Natural killer cell treated with Interleukin-12 subunit alpha and Interleukin-12 subunit beta and Interleukin-15 and Interleukin-18, amount 100 ng/mL, for 72 hours (primary cell): ENCODE data around the gene PPP1R1B. TPM values are rescaled to one million over a fixed set of nuclear protein-coding genes. Genes with fewer than 3 reads are reported as not detected.
"Not testable (repeated sequence)": the region's sequence is repeated elsewhere in the genome, so short reads cannot be mapped to it uniquely, and the experiment has no call there.

Source experiments
- ATAC-seq, 2 donors: fragments of 150-1000 bp; cut with Tn5 transposase in 1 of 2; sonication (Bioruptor Pico), chemical (Tn5 transposase) in 1 of 2; 2 replicates each; pipeline ENCODE4 v1.10.0; 2021
- DNase-seq: peaks from one replicate; pipeline ENCODE4 v3.0.0; 2022; ENCODE audit warnings: low spot score
- H3K27ac Mint-ChIP-seq, 2 donors: 1 replicate in 1 of 2; 2 replicates in 1 of 2; pipeline ENCODE4 v1.8.0; 2022; ENCODE audit warnings: mixed read lengths in 2 of 2, mild to moderate bottlenecking in 1 of 2, moderate library complexity in 1 of 2
- H3K27me3 Mint-ChIP-seq, 2 donors: 1 replicate in 1 of 2; 2 replicates in 1 of 2; pipeline ENCODE4 v1.8.0; 2022; ENCODE audit warnings: mixed read lengths in 2 of 2
- H3K36me3 Mint-ChIP-seq: one replicate; pipeline ENCODE4 v1.8.0; 2022; ENCODE audit warnings: mixed read lengths
- H3K4me1 Mint-ChIP-seq, 2 donors: 1 replicate in 1 of 2; 2 replicates in 1 of 2; pipeline ENCODE4 v1.8.0; 2022; ENCODE audit warnings: low read depth in 2 of 2, mixed read lengths in 2 of 2, mild to moderate bottlenecking in 1 of 2
- H3K4me3 Mint-ChIP-seq: one replicate; pipeline ENCODE4 v1.8.0; 2022; ENCODE audit warnings: mixed read lengths
- H3K9me3 Mint-ChIP-seq: 2 replicates; pipeline ENCODE4 v1.8.0; 2022; ENCODE audit warnings: mixed read lengths
- total RNA-seq, 2 donors: library from RNA; stranded (reverse); gene quantifications; one replicate each; pipeline ENCODE4 v1.2.3, GENCODE V29; 2022

The PPP1R1B gene
- not detected for total RNA-seq

GRCh38 chr17:39626171-39627046, at the start of gene PPP1R1B:
PPP1R1B (plus strand) TSS chr17:39626952; CDS start chr17:39627393, 441 bp downstream.
- H3K36me3 Mint-ChIP-seq: no peaks in the 10 kb centered on the region
- ATAC-seq: no peak
- no peak for DNase-seq
- H3K9me3 Mint-ChIP-seq: no peaks in the 10 kb centered on the region
- peaks cover 30 to 31% of the 10 kb centered on the region in 2 donors for H3K27me3 Mint-ChIP-seq
- peak within 1 kb of the TSS; percentile 14 for H3K4me3 Mint-ChIP-seq
- H3K4me1 Mint-ChIP-seq: peaks cover 20 to 21% of the 10 kb centered on the region in 2 donors
- no peak within 1 kb of the TSS for H3K27ac Mint-ChIP-seq

- peaks cover 0 to 4% of the 10 kb centered on the region in 2 donors for H3K4me1 Mint-ChIP-seq
Measured at GRCh38 chr17:39578272-39578671, 48.5 kb upstream of the PPP1R1B start.

GRCh38 chr17:39579318-39580081, 47.3 kb upstream of the PPP1R1B start:
- Mint-ChIP-seq H3K9me3 (no peaks in the 10 kb centered on the region), H3K27ac (no peak overlapping the region), H3K36me3 (no peaks in the 10 kb centered on the region), H3K4me1 (no peaks in the 10 kb centered on the region), H3K4me3 (no peak overlapping the region), H3K27me3 (no peaks in the 10 kb centered on the region)
- DNase-seq (no peak), ATAC-seq (no peak)

More at GRCh38 chr17:39578272-39578671, 48.5 kb upstream of the PPP1R1B start:
- Mint-ChIP-seq H3K9me3 (no peaks in the 10 kb centered on the region), H3K36me3 (no peaks in the 10 kb centered on the region), H3K4me3 (no peak overlapping the region), H3K27ac (no peak overlapping the region), H3K27me3 (no peaks in the 10 kb centered on the region)
- DNase-seq: no peak
- no peak for ATAC-seq

- ATAC-seq: no peak
Measured at GRCh38 chr17:39580082-39580468, 46.7 kb upstream of the PPP1R1B start.

GRCh38 chr17:39581071-39581758, 45.5 kb upstream of the PPP1R1B start:
- no peak for DNase-seq
- ATAC-seq: no peak
- no peaks in the 10 kb centered on the region for H3K9me3 Mint-ChIP-seq
- no peaks in the 10 kb centered on the region for H3K27me3 Mint-ChIP-seq
- H3K36me3 Mint-ChIP-seq: no peaks in the 10 kb centered on the region
- H3K4me1 Mint-ChIP-seq: no peaks in the 10 kb centered on the region
- H3K4me3 Mint-ChIP-seq: no peak overlapping the region
- no peak overlapping the region for H3K27ac Mint-ChIP-seq

More at GRCh38 chr17:39580082-39580468, 46.7 kb upstream of the PPP1R1B start:
- Mint-ChIP-seq H3K27ac (no peak overlapping the region), H3K27me3 (no peaks in the 10 kb centered on the region), H3K9me3 (no peaks in the 10 kb centered on the region), H3K4me3 (no peak overlapping the region), H3K36me3 (no peaks in the 10 kb centered on the region), H3K4me1 (no peaks in the 10 kb centered on the region)
- no peak for DNase-seq

- no peaks in the 10 kb centered on the region for H3K27me3 Mint-ChIP-seq
- no peaks in the 10 kb centered on the region for H3K36me3 Mint-ChIP-seq
- ATAC-seq (no peak), DNase-seq (no peak)
- H3K4me1 Mint-ChIP-seq: no peaks in the 10 kb centered on the region
- H3K9me3 Mint-ChIP-seq: no peaks in the 10 kb centered on the region
- H3K27ac Mint-ChIP-seq: no peak overlapping the region
- no peak overlapping the region for H3K4me3 Mint-ChIP-seq
Measured at GRCh38 chr17:39581759-39582085, 45.0 kb upstream of the PPP1R1B start.

- Mint-ChIP-seq H3K27ac (no peak overlapping the region), H3K4me3 (no peak overlapping the region), H3K36me3 (no peaks in the 10 kb centered on the region), H3K27me3 (no peaks in the 10 kb centered on the region), H3K4me1 (no peaks in the 10 kb centered on the region), H3K9me3 (no peaks in the 10 kb centered on the region)
- ATAC-seq (no peak), DNase-seq (no peak)
Measured at GRCh38 chr17:39582658-39583057, 44.1 kb upstream of the PPP1R1B start.

GRCh38 chr17:39590180-39590579, 36.6 kb upstream of the PPP1R1B start:
- not testable (repeated sequence) for H3K9me3 Mint-ChIP-seq, H3K4me1 Mint-ChIP-seq, DNase-seq, ATAC-seq, H3K27ac Mint-ChIP-seq, H3K36me3 Mint-ChIP-seq, H3K4me3 Mint-ChIP-seq
- peaks cover 31 to 36% of the 10 kb centered on the region in 2 donors for H3K27me3 Mint-ChIP-seq

GRCh38 chr17:39591958-39592954, 34.5 kb upstream of the PPP1R1B start:
- Mint-ChIP-seq H3K4me1 (peaks cover 8 to 11% of the 10 kb centered on the region in 2 donors), H3K4me3 (no peak overlapping the region), H3K36me3 (no peaks in the 10 kb centered on the region), H3K27me3 (peaks cover 46 to 56% of the 10 kb centered on the region in 2 donors), H3K9me3 (no peaks in the 10 kb centered on the region), H3K27ac (no peak overlapping the region)
- ATAC-seq (no peak), DNase-seq (no peak)

- Mint-ChIP-seq H3K9me3 (no peaks in the 10 kb centered on the region), H3K36me3 (no peaks in the 10 kb centered on the region), H3K4me1 (peaks cover 8 to 11% of the 10 kb centered on the region in 2 donors), H3K4me3 (no peak overlapping the region), H3K27me3 (peaks cover 50 to 66% of the 10 kb centered on the region in 2 donors), H3K27ac (no peak overlapping the region)
- ATAC-seq (no peak), DNase-seq (no peak)
Measured at GRCh38 chr17:39593371-39593770, 33.4 kb upstream of the PPP1R1B start.

- no peak for ATAC-seq
- Mint-ChIP-seq H3K4me1 (peaks cover 8 to 11% of the 10 kb centered on the region in 2 donors), H3K9me3 (no peaks in the 10 kb centered on the region), H3K4me3 (no peak overlapping the region), H3K36me3 (no peaks in the 10 kb centered on the region), H3K27ac (no peak overlapping the region), H3K27me3 (peaks cover 46 to 63% of the 10 kb centered on the region in 2 donors)
- no peak for DNase-seq
Measured at GRCh38 chr17:39595294-39595693, 31.5 kb upstream of the PPP1R1B start.

- no peaks in the 10 kb centered on the region for H3K9me3 Mint-ChIP-seq
- no peak overlapping the region for H3K4me3 Mint-ChIP-seq
- DNase-seq (no peak), ATAC-seq (no peak)
- peaks cover 50 to 69% of the 10 kb centered on the region in 2 donors for H3K27me3 Mint-ChIP-seq
- H3K4me1 Mint-ChIP-seq: peaks cover 8 to 11% of the 10 kb centered on the region in 2 donors
- no peaks in the 10 kb centered on the region for H3K36me3 Mint-ChIP-seq
- H3K27ac Mint-ChIP-seq: no peak overlapping the region
Measured at GRCh38 chr17:39595928-39596510, 30.7 kb upstream of the PPP1R1B start.
